HG03457 (cell line): ENCODE data around the gene PCDHB9.
"Not testable (repeated sequence)": the region's sequence is repeated elsewhere in the genome, so short reads cannot be mapped to it uniquely, and the experiment has no call there.

Source experiments
- ATAC-seq: cut with Tn5 transposase; IDR thresholded peaks from one replicate; pipeline ENCODE4 v1.9.1; 2021; ENCODE audit warnings: moderate number of reproducible peaks; ENCODE audit not compliant: unreplicated experiment

The PCDHB9 gene

DNA sequence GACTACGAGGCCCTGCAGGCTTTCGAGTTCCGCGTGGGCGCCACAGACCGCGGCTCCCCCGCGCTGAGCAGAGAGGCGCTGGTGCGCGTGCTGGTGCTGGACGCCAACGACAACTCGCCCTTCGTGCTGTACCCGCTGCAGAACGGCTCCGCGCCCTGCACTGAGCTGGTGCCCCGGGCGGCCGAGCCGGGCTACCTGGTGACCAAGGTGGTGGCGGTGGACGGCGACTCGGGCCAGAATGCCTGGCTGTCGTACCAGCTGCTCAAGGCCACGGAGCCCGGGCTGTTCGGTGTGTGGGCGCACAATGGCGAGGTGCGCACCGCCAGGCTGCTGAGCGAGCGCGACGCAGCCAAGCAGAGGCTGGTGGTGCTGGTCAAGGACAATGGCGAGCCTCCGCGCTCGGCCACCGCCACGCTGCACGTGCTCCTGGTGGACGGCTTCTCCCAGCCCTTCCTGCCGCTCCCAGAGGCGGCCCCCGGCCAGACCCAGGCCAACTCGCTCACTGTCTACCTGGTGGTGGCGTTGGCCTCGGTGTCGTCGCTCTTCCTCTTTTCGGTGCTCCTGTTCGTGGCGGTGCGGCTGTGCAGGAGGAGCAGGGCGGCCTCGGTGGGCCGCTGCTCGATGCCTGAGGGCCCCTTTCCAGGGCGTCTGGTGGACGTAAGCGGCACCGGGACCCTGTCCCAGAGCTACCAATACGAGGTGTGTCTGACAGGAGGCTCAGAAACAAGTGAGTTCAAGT is 2.7 kb upstream of the PCDHB9 start:
- ATAC-seq = not testable (repeated sequence)

DNA sequence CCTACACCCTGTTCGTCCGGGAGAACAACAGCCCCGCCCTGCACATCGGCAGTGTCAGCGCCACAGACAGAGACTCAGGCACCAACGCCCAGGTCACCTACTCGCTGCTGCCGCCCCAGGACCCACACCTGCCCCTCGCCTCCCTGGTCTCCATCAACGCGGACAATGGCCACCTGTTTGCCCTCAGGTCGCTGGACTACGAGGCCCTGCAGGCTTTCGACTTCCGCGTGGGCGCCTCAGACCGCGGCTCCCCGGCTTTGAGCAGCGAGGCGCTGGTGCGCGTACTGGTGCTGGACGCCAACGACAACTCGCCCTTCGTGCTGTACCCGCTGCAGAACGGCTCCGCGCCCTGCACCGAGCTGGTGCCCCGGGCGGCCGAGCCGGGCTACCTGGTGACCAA is 1.7 kb downstream of the PCDHB9 start:
- ATAC-seq = not testable (repeated sequence)

GRCh38 chr5:141189131-141189530 is 2.2 kb downstream of the PCDHB9 start:
- ATAC-seq = not testable (repeated sequence)

- no peak for ATAC-seq
These were observed 5.3 kb downstream of the PCDHB9 start, which contains the start of gene PCDHB10 for GRCh38 chr5:141192110-141192725. Gene PCDHB10 (plus strand): TSS chr5:141192353. CDS start chr5:141192553, 200 bp downstream.

- not testable (repeated sequence) for ATAC-seq
These were observed 7.4 kb downstream of the PCDHB9 start for GRCh38 chr5:141194332-141194731.

GRCh38 chr5:141196363-141196762 is 9.4 kb downstream of the PCDHB9 start:
- ATAC-seq = no peak

GRCh38 chr5:141199359-141200235 is 12.6 kb downstream of the PCDHB9 start, which contains the start of gene PCDHB11:
Gene PCDHB11 (plus strand): TSS chr5:141199627. CDS start chr5:141199775, 148 bp downstream.
- no peak for ATAC-seq

DNA sequence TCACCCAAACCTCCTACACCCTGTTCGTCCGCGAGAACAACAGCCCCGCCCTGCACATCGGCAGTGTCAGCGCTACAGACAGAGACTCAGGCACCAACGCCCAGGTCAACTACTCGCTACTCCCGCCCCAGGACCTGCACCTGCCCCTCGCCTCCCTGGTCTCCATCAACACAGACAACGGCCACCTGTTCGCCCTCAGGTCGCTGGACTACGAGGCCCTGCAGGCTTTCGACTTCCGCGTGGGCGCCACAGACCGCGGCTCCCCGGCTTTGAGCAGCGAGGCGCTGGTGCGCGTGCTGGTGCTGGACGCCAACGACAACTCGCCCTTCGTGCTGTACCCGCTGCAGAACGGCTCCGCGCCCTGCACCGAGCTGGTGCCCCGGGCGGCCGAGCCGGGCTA is 14.2 kb downstream of the PCDHB9 start:
- not testable (repeated sequence) for ATAC-seq

DNA sequence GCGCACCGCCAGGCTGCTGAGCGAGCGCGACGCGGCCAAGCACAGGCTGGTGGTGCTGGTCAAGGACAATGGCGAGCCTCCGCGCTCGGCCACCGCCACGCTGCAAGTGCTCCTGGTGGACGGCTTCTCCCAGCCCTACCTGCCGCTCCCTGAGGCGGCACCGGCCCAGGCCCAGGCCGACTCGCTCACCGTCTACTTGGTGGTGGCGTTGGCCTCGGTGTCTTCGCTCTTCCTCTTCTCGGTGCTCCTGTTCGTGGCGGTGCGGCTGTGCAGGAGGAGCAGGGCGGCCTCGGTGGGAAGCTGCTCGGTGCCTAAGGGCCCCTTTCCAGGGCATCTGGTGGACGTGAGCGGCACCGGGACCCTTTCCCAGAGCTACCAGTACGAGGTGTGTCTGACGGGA is 14.7 kb downstream of the PCDHB9 start:
- ATAC-seq = not testable (repeated sequence)

- no peak for ATAC-seq
These were observed 21.5 kb downstream of the PCDHB9 start, which contains the start of gene PCDHB12 for GRCh38 chr5:141208478-141208877. Gene PCDHB12 (plus strand): TSS chr5:141208719. CDS start chr5:141208908, 189 bp downstream.

DNA sequence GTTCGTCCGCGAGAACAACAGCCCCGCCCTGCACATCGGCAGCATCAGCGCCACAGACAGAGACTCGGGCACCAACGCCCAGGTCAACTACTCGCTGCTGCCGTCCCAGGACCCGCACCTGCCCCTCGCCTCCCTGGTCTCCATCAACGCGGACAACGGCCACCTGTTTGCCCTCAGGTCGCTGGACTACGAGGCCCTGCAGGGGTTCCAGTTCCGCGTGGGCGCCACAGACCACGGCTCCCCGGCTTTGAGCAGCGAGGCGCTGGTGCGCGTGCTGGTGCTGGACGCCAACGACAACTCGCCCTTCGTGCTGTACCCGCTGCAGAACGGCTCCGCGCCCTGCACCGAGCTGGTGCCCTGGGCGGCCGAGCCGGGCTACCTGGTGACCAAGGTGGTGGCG is 23.3 kb downstream of the PCDHB9 start:
- not testable (repeated sequence) for ATAC-seq

GRCh38 chr5:141210849-141211248 is 23.9 kb downstream of the PCDHB9 start:
- not testable (repeated sequence) for ATAC-seq

GRCh38 chr5:141213656-141214339 is 26.8 kb downstream of the PCDHB9 start, which contains the start of gene PCDHB13:
Gene PCDHB13 (plus strand): TSS chr5:141213919. CDS start chr5:141214124, 205 bp downstream.
- ATAC-seq = not testable (repeated sequence)

DNA sequence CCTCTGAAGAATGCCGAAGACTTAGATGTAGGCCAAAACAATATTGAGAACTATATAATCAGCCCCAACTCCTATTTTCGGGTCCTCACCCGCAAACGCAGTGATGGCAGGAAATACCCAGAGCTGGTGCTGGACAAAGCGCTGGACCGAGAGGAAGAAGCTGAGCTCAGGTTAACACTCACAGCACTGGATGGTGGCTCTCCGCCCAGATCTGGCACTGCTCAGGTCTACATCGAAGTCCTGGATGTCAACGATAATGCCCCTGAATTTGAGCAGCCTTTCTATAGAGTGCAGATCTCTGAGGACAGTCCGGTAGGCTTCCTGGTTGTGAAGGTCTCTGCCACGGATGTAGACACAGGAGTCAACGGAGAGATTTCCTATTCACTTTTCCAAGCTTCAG is 27.6 kb downstream of the PCDHB9 start:
- not testable (repeated sequence) for ATAC-seq

GRCh38 chr5:141215504-141215903 is 28.5 kb downstream of the PCDHB9 start:
- ATAC-seq = not testable (repeated sequence)

- ATAC-seq = not testable (repeated sequence)
These were observed 29.1 kb downstream of the PCDHB9 start for GRCh38 chr5:141216035-141216434.

GRCh38 chr5:141223112-141223783 is 36.3 kb downstream of the PCDHB9 start, which contains the start of gene PCDHB14:
Gene PCDHB14 (plus strand): TSS chr5:141223343. CDS start chr5:141223506, 163 bp downstream.
- ATAC-seq = no peak

GRCh38 chr5:141224844-141225243 is 37.9 kb downstream of the PCDHB9 start:
- ATAC-seq = not testable (repeated sequence)

GRCh38 chr5:141225421-141225820 is 38.5 kb downstream of the PCDHB9 start:
- ATAC-seq = not testable (repeated sequence)
